ENCODE results near the gene TENM4. TPM values are rescaled to one million over a fixed set of nuclear protein-coding genes. Genes with fewer than 3 reads are reported as not detected.

The TENM4 gene
- polyA plus RNA-seq, 1 donor from 2014 or later, result 16.8 TPM

DNA sequence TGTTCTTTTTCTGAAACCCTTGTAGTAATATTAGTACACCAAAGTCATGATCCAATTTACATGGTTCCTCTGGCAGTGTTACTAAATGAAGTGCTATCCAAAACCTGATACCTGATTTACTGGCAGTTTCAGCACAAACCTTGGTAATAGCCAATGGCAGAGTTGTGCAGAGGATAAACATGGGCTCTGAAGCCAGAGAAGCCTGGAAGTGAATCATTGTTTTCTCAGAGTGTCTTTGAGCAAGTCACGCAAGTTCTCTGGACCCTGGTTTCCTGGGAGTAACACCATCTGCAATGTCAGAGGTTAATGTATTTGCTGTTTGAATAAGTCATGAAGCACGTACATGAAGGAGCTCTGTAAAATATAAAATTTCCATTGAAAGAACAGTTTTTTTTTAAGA, 643.9 kb downstream of the TENM4 start:
- no peaks in the 10 kb centered on the region for H4K20me1 ChIP-seq (ENCODE audit: insufficient read depth)
- no peaks in the 10 kb centered on the region for H3K79me2 ChIP-seq (replicated peaks; ENCODE audit: insufficient read depth, low read length)
- no peaks in the 10 kb centered on the region for H3K9me3 ChIP-seq (ENCODE audit: low read length)
- TF ChIP-seq EP300 (conservative IDR thresholded peaks at IDR 0.05; ENCODE audit: poor library complexity, severe bottlenecking) (no peak), EZH2 (IDR thresholded peaks at IDR 0.05; ENCODE audit: borderline replicate concordance, insufficient read depth, low read length, poor library complexity, severe bottlenecking) (no peak), SMC3 (conservative IDR thresholded peaks at IDR 0.05; ENCODE audit: poor library complexity) (no peak), MXI1 (conservative IDR thresholded peaks at IDR 0.05; ENCODE audit: poor library complexity, severe bottlenecking) (no peak), TAF1 (IDR thresholded peaks at IDR 0.05; ENCODE audit: low read depth) (no peak), POLR2AphosphoS5 (IDR thresholded peaks at IDR 0.05) (no peak), RAD21 (conservative IDR thresholded peaks at IDR 0.05) (no peak)
- TF ChIP-seq, protein P1, sequence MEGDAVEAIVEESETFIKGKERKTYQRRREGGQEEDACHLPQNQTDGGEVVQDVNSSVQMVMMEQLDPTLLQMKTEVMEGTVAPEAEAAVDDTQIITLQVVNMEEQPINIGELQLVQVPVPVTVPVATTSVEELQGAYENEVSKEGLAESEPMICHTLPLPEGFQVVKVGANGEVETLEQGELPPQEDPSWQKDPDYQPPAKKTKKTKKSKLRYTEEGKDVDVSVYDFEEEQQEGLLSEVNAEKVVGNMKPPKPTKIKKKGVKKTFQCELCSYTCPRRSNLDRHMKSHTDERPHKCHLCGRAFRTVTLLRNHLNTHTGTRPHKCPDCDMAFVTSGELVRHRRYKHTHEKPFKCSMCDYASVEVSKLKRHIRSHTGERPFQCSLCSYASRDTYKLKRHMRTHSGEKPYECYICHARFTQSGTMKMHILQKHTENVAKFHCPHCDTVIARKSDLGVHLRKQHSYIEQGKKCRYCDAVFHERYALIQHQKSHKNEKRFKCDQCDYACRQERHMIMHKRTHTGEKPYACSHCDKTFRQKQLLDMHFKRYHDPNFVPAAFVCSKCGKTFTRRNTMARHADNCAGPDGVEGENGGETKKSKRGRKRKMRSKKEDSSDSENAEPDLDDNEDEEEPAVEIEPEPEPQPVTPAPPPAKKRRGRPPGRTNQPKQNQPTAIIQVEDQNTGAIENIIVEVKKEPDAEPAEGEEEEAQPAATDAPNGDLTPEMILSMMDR (IDR thresholded peaks at IDR 0.05; ENCODE audit: poor library complexity, severe bottlenecking), result no peak
- TF ChIP-seq, protein P2, sequence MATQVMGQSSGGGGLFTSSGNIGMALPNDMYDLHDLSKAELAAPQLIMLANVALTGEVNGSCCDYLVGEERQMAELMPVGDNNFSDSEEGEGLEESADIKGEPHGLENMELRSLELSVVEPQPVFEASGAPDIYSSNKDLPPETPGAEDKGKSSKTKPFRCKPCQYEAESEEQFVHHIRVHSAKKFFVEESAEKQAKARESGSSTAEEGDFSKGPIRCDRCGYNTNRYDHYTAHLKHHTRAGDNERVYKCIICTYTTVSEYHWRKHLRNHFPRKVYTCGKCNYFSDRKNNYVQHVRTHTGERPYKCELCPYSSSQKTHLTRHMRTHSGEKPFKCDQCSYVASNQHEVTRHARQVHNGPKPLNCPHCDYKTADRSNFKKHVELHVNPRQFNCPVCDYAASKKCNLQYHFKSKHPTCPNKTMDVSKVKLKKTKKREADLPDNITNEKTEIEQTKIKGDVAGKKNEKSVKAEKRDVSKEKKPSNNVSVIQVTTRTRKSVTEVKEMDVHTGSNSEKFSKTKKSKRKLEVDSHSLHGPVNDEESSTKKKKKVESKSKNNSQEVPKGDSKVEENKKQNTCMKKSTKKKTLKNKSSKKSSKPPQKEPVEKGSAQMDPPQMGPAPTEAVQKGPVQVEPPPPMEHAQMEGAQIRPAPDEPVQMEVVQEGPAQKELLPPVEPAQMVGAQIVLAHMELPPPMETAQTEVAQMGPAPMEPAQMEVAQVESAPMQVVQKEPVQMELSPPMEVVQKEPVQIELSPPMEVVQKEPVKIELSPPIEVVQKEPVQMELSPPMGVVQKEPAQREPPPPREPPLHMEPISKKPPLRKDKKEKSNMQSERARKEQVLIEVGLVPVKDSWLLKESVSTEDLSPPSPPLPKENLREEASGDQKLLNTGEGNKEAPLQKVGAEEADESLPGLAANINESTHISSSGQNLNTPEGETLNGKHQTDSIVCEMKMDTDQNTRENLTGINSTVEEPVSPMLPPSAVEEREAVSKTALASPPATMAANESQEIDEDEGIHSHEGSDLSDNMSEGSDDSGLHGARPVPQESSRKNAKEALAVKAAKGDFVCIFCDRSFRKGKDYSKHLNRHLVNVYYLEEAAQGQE (IDR thresholded peaks at IDR 0.05; ENCODE audit: borderline replicate concordance), result no peak
- peaks cover 16% of the 10 kb centered on the region for H3K36me3 ChIP-seq (ENCODE audit: insufficient read depth, low read length)
- H3F3A ChIP-seq (ENCODE audit: insufficient read depth, low read length, poor library complexity, severe bottlenecking), result no peaks in the 10 kb centered on the region
- no peak overlapping the region for H2AFZ ChIP-seq (ENCODE audit: low read depth, low read length)
- H3K4me2 ChIP-seq (ENCODE audit: low read length), result no peak overlapping the region
- H3K9ac ChIP-seq (ENCODE audit: low read length), result no peak overlapping the region
- no peak overlapping the region for H3K27ac ChIP-seq (ENCODE audit: low read length)
- H3K27me3 ChIP-seq (ENCODE audit: insufficient read depth, low read depth, low read length), result no peaks in the 10 kb centered on the region
- no peaks in the 10 kb centered on the region for H3K9me2 ChIP-seq (ENCODE audit: insufficient read depth, low read length)
- no peak overlapping the region for H3K4me3 ChIP-seq (ENCODE audit: low read length)

DNA sequence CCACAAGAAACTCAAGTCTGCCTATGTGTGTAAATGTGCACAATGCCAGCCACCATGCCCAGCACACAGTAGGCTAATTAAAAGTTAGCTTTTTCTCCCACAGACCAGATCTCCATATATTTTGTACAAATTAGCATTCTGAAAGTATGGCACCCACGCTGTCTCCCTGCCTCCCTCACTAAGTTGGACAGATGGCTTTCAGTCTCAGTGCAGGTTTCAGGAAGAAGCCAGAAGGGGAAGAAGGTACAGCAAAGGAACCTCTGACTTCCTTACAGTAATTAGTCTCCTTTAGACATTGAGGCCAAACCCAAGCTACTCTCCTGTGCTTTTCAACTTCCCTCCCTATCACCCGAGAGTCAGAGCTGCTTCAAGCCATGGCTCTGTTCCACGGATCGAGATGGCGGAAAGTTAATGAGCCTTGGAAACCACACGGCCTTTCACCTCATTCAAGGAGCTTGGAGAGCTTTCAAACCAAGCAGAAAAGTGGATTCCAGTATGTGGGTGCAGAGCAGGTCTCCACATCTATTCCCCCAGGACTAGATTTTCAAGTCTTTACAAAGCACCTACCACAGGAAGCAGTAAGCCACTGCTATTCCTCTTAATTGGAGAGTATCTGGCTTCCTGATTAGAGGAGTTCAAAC, 645.1 kb downstream of the TENM4 start:
- no peaks in the 10 kb centered on the region for H3F3A ChIP-seq (ENCODE audit: insufficient read depth, low read length, poor library complexity, severe bottlenecking)
- H3K9me2 ChIP-seq (ENCODE audit: insufficient read depth, low read length), result no peaks in the 10 kb centered on the region
- H3K36me3 ChIP-seq (ENCODE audit: insufficient read depth, low read length), result peaks cover 16% of the 10 kb centered on the region
- no peaks in the 10 kb centered on the region for H3K79me2 ChIP-seq (replicated peaks; ENCODE audit: insufficient read depth, low read length)
- H3K4me3 ChIP-seq (ENCODE audit: low read length), result no peak overlapping the region
- no peak overlapping the region for H3K9ac ChIP-seq (ENCODE audit: low read length)
- H3K9me3 ChIP-seq (ENCODE audit: low read length), result no peaks in the 10 kb centered on the region
- H2AFZ ChIP-seq (ENCODE audit: low read depth, low read length), result no peak overlapping the region
- no peak overlapping the region for H3K27ac ChIP-seq (ENCODE audit: low read length)
- no peak overlapping the region for H3K4me2 ChIP-seq (ENCODE audit: low read length)
- H3K27me3 ChIP-seq (ENCODE audit: insufficient read depth, low read depth, low read length), result no peaks in the 10 kb centered on the region
- TF ChIP-seq TAF1 (IDR thresholded peaks at IDR 0.05; ENCODE audit: low read depth) (no peak), EZH2 (IDR thresholded peaks at IDR 0.05; ENCODE audit: borderline replicate concordance, insufficient read depth, low read length, poor library complexity, severe bottlenecking) (no peak)
- TF ChIP-seq, protein P1 (IDR thresholded peaks at IDR 0.05; ENCODE audit: poor library complexity, severe bottlenecking), result no peak
- H4K20me1 ChIP-seq (ENCODE audit: insufficient read depth), result no peaks in the 10 kb centered on the region
